Keratinocyte (primary cell): Measurements from ENCODE around the gene OSGIN1. TPM values are rescaled to one million over a fixed set of nuclear protein-coding genes. Genes with fewer than 3 reads are reported as not detected.

Experiments used
- DNase-seq: peaks from one replicate; pipeline ENCODE4 v3.0.0-alpha.2; 2011; ENCODE audit warnings: low read depth, missing footprints, low spot score
- FAIRE-seq: peaks from 2 replicates; lab custom pipeline; 2011; peaks lifted over from hg19 to GRCh38; lab: Jason Lieb, UNC
- H2AFZ ChIP-seq: 2 replicates; pipeline ENCODE4 v1.6.0; 2012; ENCODE audit warnings: low read length, control low read depth, inconsistent platforms; ENCODE audit not compliant: control insufficient read depth
- H3K27ac ChIP-seq: 2 replicates; pipeline ENCODE4 v1.5.1; 2011; ENCODE audit warnings: low read length; ENCODE audit not compliant: control insufficient read depth, insufficient read depth
- H3K27me3 ChIP-seq: 3 replicates; pipeline ENCODE4 v1.6.0; 2011; ENCODE audit warnings: low read length; ENCODE audit not compliant: control insufficient read depth, insufficient read depth; ENCODE audit errors: extremely low read depth
- H3K36me3 ChIP-seq, 2 experiments: 2 replicates in 1 of 2; 3 replicates in 1 of 2; pipeline ENCODE4 v1.5.1; 2011; ENCODE audit warnings: low read length in 2 of 2, mild to moderate bottlenecking in 1 of 2; ENCODE audit not compliant: control insufficient read depth in 2 of 2, insufficient read depth in 2 of 2; ENCODE audit errors: extremely low read depth in 1 of 2
- H3K4me1 ChIP-seq: 3 replicates; pipeline ENCODE4 v1.5.1; 2011; ENCODE audit warnings: low read length; ENCODE audit not compliant: control insufficient read depth, insufficient read depth; ENCODE audit errors: extremely low read depth
- H3K4me2 ChIP-seq: 3 replicates; pipeline ENCODE4 v1.6.0; 2011; ENCODE audit warnings: low read depth, low read length; ENCODE audit not compliant: control insufficient read depth, insufficient read depth; ENCODE audit errors: extremely low read depth
- H3K4me3 ChIP-seq, 3 experiments: fragments of 200-600 bp in 1 of 3; sonication (generic) in 1 of 3; 2 replicates in 2 of 3; 3 replicates in 1 of 3; pipeline ENCODE4 v1.5.1; 2011 to 2016; ENCODE audit warnings: low read length in 3 of 3, mild to moderate bottlenecking in 3 of 3, control low read depth in 2 of 3, inconsistent platforms in 1 of 3, low read depth in 1 of 3, mixed read lengths in 1 of 3, mixed run types in 1 of 3, moderate library complexity in 1 of 3; ENCODE audit not compliant: control insufficient read depth in 2 of 3, insufficient read depth in 2 of 3; ENCODE audit errors: extremely low read depth in 1 of 3
- H3K79me2 ChIP-seq: 2 replicates; pipeline ENCODE4 v1.6.0; 2012; ENCODE audit warnings: low read length; ENCODE audit not compliant: control insufficient read depth, insufficient read depth
- H3K9ac ChIP-seq: 3 replicates; pipeline ENCODE4 v1.6.0; 2011; ENCODE audit warnings: low read length; ENCODE audit not compliant: control insufficient read depth, insufficient read depth; ENCODE audit errors: extremely low read depth
- H3K9me1 ChIP-seq: 3 replicates; pipeline ENCODE4 v1.6.0; 2011; ENCODE audit warnings: low read length; ENCODE audit not compliant: control insufficient read depth, insufficient read depth; ENCODE audit errors: extremely low read depth
- H3K9me3 ChIP-seq: 2 replicates; pipeline ENCODE4 v1.5.1; 2012; ENCODE audit warnings: low read depth, low read length; ENCODE audit not compliant: control insufficient read depth
- H4K20me1 ChIP-seq: 3 replicates; pipeline ENCODE4 v1.6.0; 2011; ENCODE audit warnings: low read length; ENCODE audit not compliant: control insufficient read depth, insufficient read depth; ENCODE audit errors: extremely low read depth
- CTCF ChIP-seq, 3 experiments: IDR thresholded peaks in 1 of 3; conservative IDR thresholded peaks in 1 of 3; optimal IDR thresholded peaks in 1 of 3; 2 replicates in 2 of 3; 3 replicates in 1 of 3; pipeline versions ENCODE3 to v1.5.1; 2011; ENCODE audit warnings: low read length in 3 of 3, mild to moderate bottlenecking in 3 of 3, moderate library complexity in 2 of 3, control low read depth in 1 of 3, inconsistent platforms in 1 of 3; ENCODE audit not compliant: insufficient read depth in 2 of 3; ENCODE audit errors: extremely low read depth in 1 of 3
- EZH2 ChIP-seq: IDR thresholded peaks from one replicate; pipeline ENCODE4 v1.6.1; 2012; ENCODE audit warnings: inconsistent platforms, mild to moderate bottlenecking, low read length, moderate library complexity
- dilution Hi-C: fragments of 300-500 bp; cut with MboI; formaldehyde crosslinking; loops from one replicate; pipeline ENCODE4 v1.7.0; 2020; ENCODE audit warnings: low sequenced_read_pairs; ENCODE audit not compliant: extremely low pct_ligation_motif_present
- polyA plus RNA-seq, 5 experiments: library from polyadenylated mRNA; depleted of rRNA in 3 of 5; stranded (reverse) in 3 of 5; stranded (forward) in 1 of 5; unstranded in 1 of 5; fragments of >200 nt; gene quantifications; 1 replicate in 1 of 5; 2 replicates in 3 of 5; 3 replicates in 1 of 5; pipeline versions ENCODE4 v1.2.1 to v1.2.3, GENCODE V29; 2011 to 2012; ENCODE audit warnings: missing spikeins in 2 of 5, low read depth in 1 of 5, low replicate concordance in 1 of 5

Gene OSGIN1
- polyA plus RNA-seq, 1 donor (not counting 4 experiments of a cell fraction or from before 2014, with no cell fraction given), result 2.1 TPM

DNA sequence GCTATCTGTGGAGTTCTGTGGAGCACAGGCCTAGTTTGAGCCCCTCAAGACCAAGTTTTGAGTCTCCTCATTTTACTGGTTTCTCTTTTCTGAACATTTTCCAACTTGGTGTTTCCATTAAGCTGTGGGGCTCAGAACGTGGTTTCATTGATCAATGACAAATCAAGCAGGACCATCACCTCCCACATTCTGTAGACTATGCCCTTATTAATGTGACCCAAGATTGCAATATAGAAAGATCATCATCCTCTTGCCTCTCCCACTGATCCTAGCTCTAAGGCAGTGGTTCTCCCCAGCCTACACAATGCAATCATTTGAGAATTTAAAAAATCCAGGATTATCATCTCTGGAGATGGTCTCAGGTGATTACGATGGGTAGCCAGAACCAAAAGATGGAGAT, 15.8 kb upstream of the OSGIN1 start:
- no peak overlapping the region for H2AFZ ChIP-seq
- no peak overlapping the region for H3K4me2 ChIP-seq
- no peaks in the 10 kb centered on the region for H3K4me1 ChIP-seq
- H3K4me3 ChIP-seq, result no peak overlapping the region
- peaks cover 24% of the 10 kb centered on the region for H3K27me3 ChIP-seq
- TF ChIP-seq EZH2 (no peak), CTCF (optimal IDR thresholded peaks at IDR 0.05 in 1 of 3, IDR thresholded peaks at IDR 0.05 in 1 of 3, conservative IDR thresholded peaks at IDR 0.05 in 1 of 3; ENCODE audit: extremely low read depth in 1 of 3, insufficient read depth in 2 of 3, low read length in 3 of 3) (no peak)
- no peaks in the 10 kb centered on the region for H3K9me3 ChIP-seq
- H3K79me2 ChIP-seq, result no peaks in the 10 kb centered on the region
- no peaks in the 10 kb centered on the region for H4K20me1 ChIP-seq
- H3K9ac ChIP-seq, result no peak overlapping the region
- FAIRE-seq (no peak), DNase-seq (no peak)
- dilution Hi-C loops, result no loop called here
- no peak overlapping the region for H3K27ac ChIP-seq
- no peaks in the 10 kb centered on the region for H3K9me1 ChIP-seq
- no peaks in the 10 kb centered on the region for H3K36me3 ChIP-seq

DNA sequence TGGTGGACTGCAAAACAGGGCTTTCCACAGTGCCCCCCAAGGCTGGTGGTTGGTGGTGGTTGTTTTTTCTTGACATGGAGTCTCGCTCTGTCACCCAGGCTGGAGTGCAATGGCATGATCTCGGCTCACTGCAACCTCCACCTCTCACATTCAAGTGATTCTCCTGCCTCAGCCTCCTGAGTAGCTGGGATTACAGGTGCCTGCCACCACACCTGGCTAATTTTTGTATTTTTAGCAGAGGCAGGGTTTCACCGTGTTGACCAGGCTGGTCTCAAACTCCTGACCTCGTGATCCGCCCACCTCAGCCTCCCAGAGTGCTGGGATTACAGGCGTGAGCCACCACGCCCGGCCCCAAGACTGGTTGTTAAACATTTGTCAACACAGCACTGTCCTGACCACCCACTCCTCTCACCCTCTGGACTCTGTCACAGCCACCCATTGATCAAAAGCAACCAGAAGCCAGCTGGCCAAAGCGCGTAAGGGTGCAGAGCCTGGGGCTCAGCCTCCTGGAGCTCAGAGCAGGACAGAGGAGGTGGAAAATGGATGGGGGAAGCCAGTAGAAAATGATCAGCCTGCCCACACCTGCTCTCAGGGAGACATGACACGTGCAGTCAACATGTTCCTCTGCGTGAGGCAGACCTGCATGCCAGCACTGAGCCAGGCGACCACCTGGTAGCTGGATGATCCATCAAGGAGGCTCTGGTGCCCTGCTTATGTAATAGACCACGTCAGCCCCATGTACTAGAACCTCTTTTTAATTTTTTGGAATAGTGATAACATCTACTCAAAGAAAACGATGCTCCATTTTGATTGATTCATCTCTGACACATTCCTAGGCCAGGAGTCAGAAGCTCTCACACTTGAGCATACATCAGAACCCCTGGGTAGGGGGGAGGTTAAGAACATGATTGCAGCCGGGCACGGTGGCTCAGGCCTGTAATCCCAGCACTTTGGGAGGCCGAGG, 14.8 kb upstream of the OSGIN1 start:
- Histone ChIP-seq H4K20me1 (no peaks in the 10 kb centered on the region), H3K27ac (no peak overlapping the region), H3K27me3 (peaks cover 20% of the 10 kb centered on the region), H3K9me3 (no peaks in the 10 kb centered on the region), H3K4me3 (no peak overlapping the region), H3K9me1 (no peaks in the 10 kb centered on the region), H3K9ac (no peak overlapping the region), H3K36me3 (no peaks in the 10 kb centered on the region), H3K79me2 (no peaks in the 10 kb centered on the region), H3K4me2 (no peak overlapping the region), H3K4me1 (no peaks in the 10 kb centered on the region), H2AFZ (no peak overlapping the region)
- FAIRE-seq (no peak), DNase-seq (no peak)
- dilution Hi-C loops, result no loop called here
- TF ChIP-seq EZH2, result no peak
